Erythroblast (primary cell): ENCODE results near the gene PDZRN4.

ENCODE experiments used
- GATA1 ChIP-seq: IDR thresholded peaks from 2 replicates; pipeline ENCODE4 v1.6.1; 2011; ENCODE audit warnings: low read depth, mild to moderate bottlenecking, control low read depth, low read length, moderate library complexity
- POLR2A ChIP-seq: IDR thresholded peaks from 2 replicates; pipeline ENCODE4 v1.6.1; 2011; ENCODE audit warnings: mild to moderate bottlenecking, low read length

GRCh38 chr12:41437563-41437962 is 249.4 kb downstream of the PDZRN4 start:
- TF ChIP-seq POLR2A (no peak), GATA1 (no peak)
